ENCODE data around the gene AJAP1. TPM values are rescaled to one million over a fixed set of nuclear protein-coding genes. Genes with fewer than 3 reads are reported as not detected.

Gene AJAP1
- total and polyA plus RNA-seq, 2 experiments from 2014 or later: not detected

DNA sequence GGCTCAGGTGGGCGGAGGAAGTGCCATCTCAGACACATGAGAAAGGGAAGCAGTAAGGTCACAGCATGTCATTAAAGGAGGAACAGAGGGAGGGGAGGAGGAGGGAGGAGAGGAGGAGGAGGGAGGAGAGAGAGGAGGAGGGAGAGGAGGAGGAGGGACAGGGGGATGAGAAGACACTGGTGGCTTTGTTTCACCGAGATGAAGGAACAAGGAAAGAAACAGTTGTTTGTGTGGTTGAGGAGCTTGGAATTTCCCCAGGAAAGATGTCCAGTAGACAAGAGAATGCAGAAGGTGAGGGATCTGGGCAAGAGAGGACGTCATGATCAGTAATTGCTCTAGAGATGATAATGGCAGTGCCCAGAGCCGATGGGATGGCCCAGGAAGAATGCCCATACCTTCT lies 97.7 kb downstream of the AJAP1 start (continued):
- TF ChIP-seq, protein P1, sequence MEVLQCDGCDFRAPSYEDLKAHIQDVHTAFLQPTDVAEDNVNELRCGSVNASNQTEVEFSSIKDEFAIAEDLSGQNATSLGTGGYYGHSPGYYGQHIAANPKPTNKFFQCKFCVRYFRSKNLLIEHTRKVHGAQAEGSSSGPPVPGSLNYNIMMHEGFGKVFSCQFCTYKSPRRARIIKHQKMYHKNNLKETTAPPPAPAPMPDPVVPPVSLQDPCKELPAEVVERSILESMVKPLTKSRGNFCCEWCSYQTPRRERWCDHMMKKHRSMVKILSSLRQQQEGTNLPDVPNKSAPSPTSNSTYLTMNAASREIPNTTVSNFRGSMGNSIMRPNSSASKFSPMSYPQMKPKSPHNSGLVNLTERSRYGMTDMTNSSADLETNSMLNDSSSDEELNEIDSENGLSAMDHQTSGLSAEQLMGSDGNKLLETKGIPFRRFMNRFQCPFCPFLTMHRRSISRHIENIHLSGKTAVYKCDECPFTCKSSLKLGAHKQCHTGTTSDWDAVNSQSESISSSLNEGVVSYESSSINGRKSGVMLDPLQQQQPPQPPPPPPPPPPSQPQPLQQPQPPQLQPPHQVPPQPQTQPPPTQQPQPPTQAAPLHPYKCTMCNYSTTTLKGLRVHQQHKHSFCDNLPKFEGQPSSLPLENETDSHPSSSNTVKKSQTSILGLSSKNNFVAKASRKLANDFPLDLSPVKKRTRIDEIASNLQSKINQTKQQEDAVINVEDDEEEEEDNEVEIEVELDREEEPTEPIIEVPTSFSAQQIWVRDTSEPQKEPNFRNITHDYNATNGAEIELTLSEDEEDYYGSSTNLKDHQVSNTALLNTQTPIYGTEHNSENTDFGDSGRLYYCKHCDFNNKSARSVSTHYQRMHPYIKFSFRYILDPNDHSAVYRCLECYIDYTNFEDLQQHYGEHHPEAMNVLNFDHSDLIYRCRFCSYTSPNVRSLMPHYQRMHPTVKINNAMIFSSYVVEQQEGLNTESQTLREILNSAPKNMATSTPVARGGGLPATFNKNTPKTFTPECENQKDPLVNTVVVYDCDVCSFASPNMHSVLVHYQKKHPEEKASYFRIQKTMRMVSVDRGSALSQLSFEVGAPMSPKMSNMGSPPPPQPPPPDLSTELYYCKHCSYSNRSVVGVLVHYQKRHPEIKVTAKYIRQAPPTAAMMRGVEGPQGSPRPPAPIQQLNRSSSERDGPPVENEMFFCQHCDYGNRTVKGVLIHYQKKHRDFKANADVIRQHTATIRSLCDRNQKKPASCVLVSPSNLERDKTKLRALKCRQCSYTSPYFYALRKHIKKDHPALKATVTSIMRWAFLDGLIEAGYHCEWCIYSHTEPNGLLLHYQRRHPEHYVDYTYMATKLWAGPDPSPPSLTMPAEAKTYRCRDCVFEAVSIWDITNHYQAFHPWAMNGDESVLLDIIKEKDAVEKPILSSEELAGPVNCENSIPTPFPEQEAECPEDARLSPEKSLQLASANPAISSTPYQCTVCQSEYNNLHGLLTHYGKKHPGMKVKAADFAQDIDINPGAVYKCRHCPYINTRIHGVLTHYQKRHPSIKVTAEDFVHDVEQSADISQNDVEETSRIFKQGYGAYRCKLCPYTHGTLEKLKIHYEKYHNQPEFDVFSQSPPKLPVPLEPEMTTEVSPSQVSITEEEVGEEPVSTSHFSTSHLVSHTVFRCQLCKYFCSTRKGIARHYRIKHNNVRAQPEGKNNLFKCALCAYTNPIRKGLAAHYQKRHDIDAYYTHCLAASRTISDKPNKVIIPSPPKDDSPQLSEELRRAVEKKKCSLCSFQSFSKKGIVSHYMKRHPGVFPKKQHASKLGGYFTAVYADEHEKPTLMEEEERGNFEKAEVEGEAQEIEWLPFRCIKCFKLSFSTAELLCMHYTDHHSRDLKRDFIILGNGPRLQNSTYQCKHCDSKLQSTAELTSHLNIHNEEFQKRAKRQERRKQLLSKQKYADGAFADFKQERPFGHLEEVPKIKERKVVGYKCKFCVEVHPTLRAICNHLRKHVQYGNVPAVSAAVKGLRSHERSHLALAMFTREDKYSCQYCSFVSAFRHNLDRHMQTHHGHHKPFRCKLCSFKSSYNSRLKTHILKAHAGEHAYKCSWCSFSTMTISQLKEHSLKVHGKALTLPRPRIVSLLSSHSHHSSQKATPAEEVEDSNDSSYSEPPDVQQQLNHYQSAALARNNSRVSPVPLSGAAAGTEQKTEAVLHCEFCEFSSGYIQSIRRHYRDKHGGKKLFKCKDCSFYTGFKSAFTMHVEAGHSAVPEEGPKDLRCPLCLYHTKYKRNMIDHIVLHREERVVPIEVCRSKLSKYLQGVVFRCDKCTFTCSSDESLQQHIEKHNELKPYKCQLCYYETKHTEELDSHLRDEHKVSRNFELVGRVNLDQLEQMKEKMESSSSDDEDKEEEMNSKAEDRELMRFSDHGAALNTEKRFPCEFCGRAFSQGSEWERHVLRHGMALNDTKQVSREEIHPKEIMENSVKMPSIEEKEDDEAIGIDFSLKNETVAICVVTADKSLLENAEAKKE (CRISPR knock-in tag; IDR thresholded peaks at IDR 0.05): no peak
- no peak for TF ChIP-seq STAT1 (IDR thresholded peaks at IDR 0.05; ENCODE audit: unreplicated experiment)
- TF ChIP-seq, protein P2, sequence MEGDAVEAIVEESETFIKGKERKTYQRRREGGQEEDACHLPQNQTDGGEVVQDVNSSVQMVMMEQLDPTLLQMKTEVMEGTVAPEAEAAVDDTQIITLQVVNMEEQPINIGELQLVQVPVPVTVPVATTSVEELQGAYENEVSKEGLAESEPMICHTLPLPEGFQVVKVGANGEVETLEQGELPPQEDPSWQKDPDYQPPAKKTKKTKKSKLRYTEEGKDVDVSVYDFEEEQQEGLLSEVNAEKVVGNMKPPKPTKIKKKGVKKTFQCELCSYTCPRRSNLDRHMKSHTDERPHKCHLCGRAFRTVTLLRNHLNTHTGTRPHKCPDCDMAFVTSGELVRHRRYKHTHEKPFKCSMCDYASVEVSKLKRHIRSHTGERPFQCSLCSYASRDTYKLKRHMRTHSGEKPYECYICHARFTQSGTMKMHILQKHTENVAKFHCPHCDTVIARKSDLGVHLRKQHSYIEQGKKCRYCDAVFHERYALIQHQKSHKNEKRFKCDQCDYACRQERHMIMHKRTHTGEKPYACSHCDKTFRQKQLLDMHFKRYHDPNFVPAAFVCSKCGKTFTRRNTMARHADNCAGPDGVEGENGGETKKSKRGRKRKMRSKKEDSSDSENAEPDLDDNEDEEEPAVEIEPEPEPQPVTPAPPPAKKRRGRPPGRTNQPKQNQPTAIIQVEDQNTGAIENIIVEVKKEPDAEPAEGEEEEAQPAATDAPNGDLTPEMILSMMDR (conservative IDR thresholded peaks at IDR 0.05; ENCODE audit: low read depth in 2 of 2): no peak
- TF ChIP-seq NANOG (IDR thresholded peaks at IDR 0.05; ENCODE audit: borderline replicate concordance): no peak
- TF ChIP-seq, protein P3, sequence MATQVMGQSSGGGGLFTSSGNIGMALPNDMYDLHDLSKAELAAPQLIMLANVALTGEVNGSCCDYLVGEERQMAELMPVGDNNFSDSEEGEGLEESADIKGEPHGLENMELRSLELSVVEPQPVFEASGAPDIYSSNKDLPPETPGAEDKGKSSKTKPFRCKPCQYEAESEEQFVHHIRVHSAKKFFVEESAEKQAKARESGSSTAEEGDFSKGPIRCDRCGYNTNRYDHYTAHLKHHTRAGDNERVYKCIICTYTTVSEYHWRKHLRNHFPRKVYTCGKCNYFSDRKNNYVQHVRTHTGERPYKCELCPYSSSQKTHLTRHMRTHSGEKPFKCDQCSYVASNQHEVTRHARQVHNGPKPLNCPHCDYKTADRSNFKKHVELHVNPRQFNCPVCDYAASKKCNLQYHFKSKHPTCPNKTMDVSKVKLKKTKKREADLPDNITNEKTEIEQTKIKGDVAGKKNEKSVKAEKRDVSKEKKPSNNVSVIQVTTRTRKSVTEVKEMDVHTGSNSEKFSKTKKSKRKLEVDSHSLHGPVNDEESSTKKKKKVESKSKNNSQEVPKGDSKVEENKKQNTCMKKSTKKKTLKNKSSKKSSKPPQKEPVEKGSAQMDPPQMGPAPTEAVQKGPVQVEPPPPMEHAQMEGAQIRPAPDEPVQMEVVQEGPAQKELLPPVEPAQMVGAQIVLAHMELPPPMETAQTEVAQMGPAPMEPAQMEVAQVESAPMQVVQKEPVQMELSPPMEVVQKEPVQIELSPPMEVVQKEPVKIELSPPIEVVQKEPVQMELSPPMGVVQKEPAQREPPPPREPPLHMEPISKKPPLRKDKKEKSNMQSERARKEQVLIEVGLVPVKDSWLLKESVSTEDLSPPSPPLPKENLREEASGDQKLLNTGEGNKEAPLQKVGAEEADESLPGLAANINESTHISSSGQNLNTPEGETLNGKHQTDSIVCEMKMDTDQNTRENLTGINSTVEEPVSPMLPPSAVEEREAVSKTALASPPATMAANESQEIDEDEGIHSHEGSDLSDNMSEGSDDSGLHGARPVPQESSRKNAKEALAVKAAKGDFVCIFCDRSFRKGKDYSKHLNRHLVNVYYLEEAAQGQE (IDR thresholded peaks at IDR 0.05; ENCODE audit: unreplicated experiment): no peak
- TF ChIP-seq ZNF114 (CRISPR knock-in tag; IDR thresholded peaks at IDR 0.05): no peak
- TF ChIP-seq EZH2phosphoT487 (IDR thresholded peaks at IDR 0.05; ENCODE audit: unreplicated experiment): no peak

Measured in GM23338 (cell line).